HepG2 (cell line): Measurements from ENCODE around the gene C16orf90. TPM values are rescaled to one million over a fixed set of nuclear protein-coding genes. Genes with fewer than 3 reads are reported as not detected.

Experiments
- ATAC-seq: fragments of 200-7000 bp; cut with Tn5 transposase; 3 replicates; pipeline ENCODE4 v1.9.1; 2020; ENCODE audit warnings: mild to moderate bottlenecking, moderate library complexity
- BruUV-seq: library from RNA; stranded (reverse); fragments of 400-500 nt; replicated peaks from 2 replicates; lab custom pipeline; 2021; lab: Mats Ljungman, UMichigan
- CTCF ChIA-PET: fragments of 300-600 bp; formaldehyde crosslinking; extraction: SDS; loops from one replicate; lab custom pipeline; 2021; ENCODE audit warnings: low total read pairs, inconsistent platforms, low intra/inter-chr PET ratio; lab: Yijun Ruan, JAX
- POLR2A ChIA-PET: fragments of 350-600 bp; sonication (Branson Sonifier 250); formaldehyde crosslinking; loops from one replicate; lab custom pipeline; 2020; ENCODE audit warnings: antibody characterized with exemption, inconsistent platforms; lab: Yijun Ruan, JAX
- DNase-seq: peaks from one replicate; pipeline ENCODE4 v3.0.0-alpha.2; 2015; ENCODE audit warnings: low spot score
- FAIRE-seq: peaks from 3 replicates; lab custom pipeline; 2011; peaks lifted over from hg19 to GRCh38; lab: Jason Lieb, UNC
- H2AFZ ChIP-seq: one replicate; pipeline ENCODE4 v1.6.1; 2011; ENCODE audit warnings: low read length, inconsistent platforms
- H3K27ac ChIP-seq: fragments of 300-600 bp; 3 replicates; pipeline ENCODE4 v1.8.0; 2011; ENCODE audit warnings: mixed run types, mild to moderate bottlenecking, mixed read lengths, low read length, inconsistent platforms; ENCODE audit not compliant: insufficient read depth; ENCODE audit errors: extremely low read length
- H3K27me3 ChIP-seq, 2 experiments: fragments of 200-600 bp in 1 of 2; 2 replicates in 1 of 2; 3 replicates in 1 of 2; pipeline versions ENCODE4 v1.6.0 to v1.8.0; 2011; ENCODE audit warnings: low read length in 2 of 2, mild to moderate bottlenecking in 2 of 2, moderate library complexity in 2 of 2, inconsistent platforms in 1 of 2; ENCODE audit not compliant: insufficient read depth in 2 of 2, control insufficient read depth in 1 of 2
- H3K36me3 ChIP-seq, 2 experiments: fragments of 200-600 bp in 1 of 2; replicated peaks in 1 of 2; 2 replicates in 1 of 2; 3 replicates in 1 of 2; pipeline versions ENCODE4 v1.5.1 to v1.8.0; 2011; ENCODE audit warnings: low read length in 2 of 2, inconsistent platforms in 1 of 2; ENCODE audit not compliant: insufficient read depth in 2 of 2, control insufficient read depth in 1 of 2
- H3K4me1 ChIP-seq: 2 replicates; pipeline ENCODE4 v1.5.1; 2012; ENCODE audit warnings: low read length, inconsistent platforms; ENCODE audit not compliant: insufficient read depth
- H3K4me2 ChIP-seq: 2 replicates; pipeline ENCODE4 v1.6.0; 2011; ENCODE audit warnings: low read depth, low read length, inconsistent platforms
- H3K4me3 ChIP-seq, 3 experiments: fragments of 200-600 bp in 1 of 3; sonication (generic), shearing (Covaris generic) in 1 of 3; replicated peaks in 1 of 3; 2 replicates each; pipeline ENCODE4 v1.5.1; 2011 to 2016; ENCODE audit warnings: low read length in 3 of 3, inconsistent platforms in 2 of 3, low read depth in 2 of 3, mild to moderate bottlenecking in 2 of 3, control low read depth in 1 of 3, mixed read lengths in 1 of 3; ENCODE audit not compliant: insufficient read depth in 1 of 3
- H3K79me2 ChIP-seq: one replicate; pipeline ENCODE4 v1.6.1; 2011; ENCODE audit warnings: low read length, inconsistent platforms; ENCODE audit not compliant: insufficient read depth
- H3K9ac ChIP-seq: 2 replicates; pipeline ENCODE4 v1.6.0; 2011; ENCODE audit warnings: mild to moderate bottlenecking, low read depth, low read length, inconsistent platforms; ENCODE audit not compliant: insufficient read depth
- H3K9me3 ChIP-seq: 2 replicates; pipeline ENCODE4 v1.5.1; 2012; ENCODE audit warnings: mild to moderate bottlenecking, low read length
- H4K20me1 ChIP-seq: 2 replicates; pipeline ENCODE4 v1.6.0; 2011; ENCODE audit warnings: inconsistent platforms, mild to moderate bottlenecking, low read length, moderate library complexity; ENCODE audit not compliant: insufficient read depth
- FUBP1 ChIP-seq: sonication (generic); formaldehyde crosslinking; IDR thresholded peaks from 2 replicates; pipeline ENCODE4 v1.5.1; 2020; ENCODE audit warnings: missing genetic modification reagents, mild to moderate bottlenecking, borderline replicate concordance
- IRF9 ChIP-seq: sonication (generic); formaldehyde crosslinking; IDR thresholded peaks from 2 replicates; pipeline ENCODE4 v1.8.0; 2022; ENCODE audit warnings: missing genetic modification reagents, mild to moderate bottlenecking, borderline replicate concordance
- MAFF ChIP-seq: IDR thresholded peaks from 2 replicates; pipeline ENCODE4 v1.6.1; 2011; ENCODE audit warnings: low read depth, low read length, improper control_type of control experiment
- MAFK ChIP-seq, 2 experiments: IDR thresholded peaks in 1 of 2; conservative IDR thresholded peaks in 1 of 2; 2 replicates each; pipeline ENCODE4 v1.6.1; 2011; ENCODE audit warnings: improper control_type of control experiment in 2 of 2, low read length in 2 of 2
- ZFAT ChIP-seq: sonication (generic); formaldehyde crosslinking; conservative IDR thresholded peaks from 2 replicates; pipeline ENCODE4 v1.8.1; 2023; ENCODE audit warnings: missing genetic modification reagents, inconsistent platforms
- ZNF225 ChIP-seq: sonication (generic); formaldehyde crosslinking; IDR thresholded peaks from 2 replicates; pipeline ENCODE4 v1.4.0; 2020; ENCODE audit warnings: mild to moderate bottlenecking, missing genetic modification reagents
- ZNF563 ChIP-seq: sonication (generic); formaldehyde crosslinking; IDR thresholded peaks from 2 replicates; pipeline ENCODE4 v1.8.0; 2022; ENCODE audit warnings: mild to moderate bottlenecking, moderate library complexity, missing genetic modification reagents
- ZNF749 ChIP-seq: sonication (generic); formaldehyde crosslinking; IDR thresholded peaks from 2 replicates; pipeline ENCODE4 v1.8.0; 2022; ENCODE audit warnings: mild to moderate bottlenecking, missing genetic modification reagents, moderate library complexity, borderline replicate concordance
- ZSCAN12 ChIP-seq: sonication (generic); formaldehyde crosslinking; IDR thresholded peaks from 2 replicates; pipeline ENCODE4 v1.9.0; 2021; ENCODE audit warnings: mild to moderate bottlenecking, missing genetic modification reagents
- WGBS: methylation state at CpG from one replicate; pipeline ENCODE4 v1.1.6; 2017; ENCODE audit warnings: low lambda C conversion rate; 5-methylcytosine and 5-hydroxymethylcytosine counted together
- in situ Hi-C: cut with HindIII; loops from 2 replicates; pipeline ENCODE4 v1.10.0; 2017; ENCODE audit warnings: low pct_unique_long_range_greater_than_20kb; ENCODE audit not compliant: extremely low pct_ligation_motif_present
- intact Hi-C: fragments of 100-400 bp; cut with micrococcal nuclease; formaldehyde crosslinking; loops from one replicate; pipeline ENCODE4 v1.10.0; 2022; ENCODE audit not compliant: unreplicated experiment
- polyA plus RNA-seq, 8 experiments: library from polyadenylated mRNA; depleted of rRNA in 3 of 8; stranded (reverse) in 7 of 8; unstranded in 1 of 8; fragments of >200 nt; fragmentation: Illumina TruSeq in 4 of 8; extraction: Trizol in 4 of 8; gene quantifications; 2 replicates each; pipeline versions ENCODE4 v1.2.1 to v1.2.3, GENCODE V29; 2011 to 2016; ENCODE audit warnings: low read depth in 4 of 8, missing spikeins in 1 of 8, mixed read lengths in 1 of 8; ENCODE audit not compliant: insufficient read depth in 1 of 8
- total RNA-seq, 5 experiments: library from RNA; depleted of rRNA; stranded (reverse); fragments of >200 nt; fragmentation: Illumina TruSeq; extraction: Trizol; gene quantifications; 2 replicates each; pipeline ENCODE4 v1.2.3, GENCODE V29; 2016; ENCODE audit warnings: low read depth in 1 of 5
- TF ChIP-seq, protein P1 (sequence below): sonication (generic); formaldehyde crosslinking; IDR thresholded peaks from 2 replicates; pipeline ENCODE4 v1.8.1; 2023; ENCODE audit warnings: missing genetic modification reagents, inconsistent platforms, borderline replicate concordance

The C16orf90 gene
- total and polyA plus RNA-seq, 2 of the 13 experiments (the other 11 are each of a cell fraction or from before 2014, with no cell fraction given) = not detected

- Histone ChIP-seq H3K4me3 (no peak overlapping the region), H2AFZ (no peak overlapping the region), H3K27me3 (no peaks in the 10 kb centered on the region; a peak in 1 of 5 replicates), H3K4me2 (peak overlapping the region; percentile 91), H3K36me3 (peaks cover 0 to 4% of the 10 kb centered on the region in 2 experiments; a peak in 3 of 5 replicates), H3K9me3 (no peaks in the 10 kb centered on the region), H3K4me1 (peaks cover 58% of the 10 kb centered on the region), H3K9ac (no peak overlapping the region), H4K20me1 (peaks cover 55% of the 10 kb centered on the region), H3K79me2 (peaks cover 71% of the 10 kb centered on the region), H3K27ac (no peak overlapping the region)
- ATAC-seq = no peak
- peak; percentile 70 for TF ChIP-seq MAFF
- TF ChIP-seq, protein P1, sequence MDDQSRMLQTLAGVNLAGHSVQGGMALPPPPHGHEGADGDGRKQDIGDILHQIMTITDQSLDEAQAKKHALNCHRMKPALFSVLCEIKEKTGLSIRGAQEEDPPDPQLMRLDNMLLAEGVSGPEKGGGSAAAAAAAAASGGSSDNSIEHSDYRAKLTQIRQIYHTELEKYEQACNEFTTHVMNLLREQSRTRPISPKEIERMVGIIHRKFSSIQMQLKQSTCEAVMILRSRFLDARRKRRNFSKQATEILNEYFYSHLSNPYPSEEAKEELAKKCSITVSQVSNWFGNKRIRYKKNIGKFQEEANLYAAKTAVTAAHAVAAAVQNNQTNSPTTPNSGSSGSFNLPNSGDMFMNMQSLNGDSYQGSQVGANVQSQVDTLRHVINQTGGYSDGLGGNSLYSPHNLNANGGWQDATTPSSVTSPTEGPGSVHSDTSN = no peak
- peak; percentile 60 to 79 for TF ChIP-seq MAFK (conservative IDR thresholded peaks at IDR 0.05 in 1 of 2, IDR thresholded peaks at IDR 0.05 in 1 of 2; ENCODE audit: low read length in 2 of 2)
- no TSS peak for BruUV-seq
- in situ Hi-C loops (no loop called here), intact Hi-C loops (no loop called here)
- 88% methylated on average over 8 of the region's 8 CpGs for WGBS
- no peak for DNase-seq
- CTCF ChIA-PET = no interaction called here
- no peak for FAIRE-seq
- POLR2A ChIA-PET = no interaction called here
Observed at GRCh38 chr16:3460585-3460984, 34.7 kb downstream of the C16orf90 start.

DNA sequence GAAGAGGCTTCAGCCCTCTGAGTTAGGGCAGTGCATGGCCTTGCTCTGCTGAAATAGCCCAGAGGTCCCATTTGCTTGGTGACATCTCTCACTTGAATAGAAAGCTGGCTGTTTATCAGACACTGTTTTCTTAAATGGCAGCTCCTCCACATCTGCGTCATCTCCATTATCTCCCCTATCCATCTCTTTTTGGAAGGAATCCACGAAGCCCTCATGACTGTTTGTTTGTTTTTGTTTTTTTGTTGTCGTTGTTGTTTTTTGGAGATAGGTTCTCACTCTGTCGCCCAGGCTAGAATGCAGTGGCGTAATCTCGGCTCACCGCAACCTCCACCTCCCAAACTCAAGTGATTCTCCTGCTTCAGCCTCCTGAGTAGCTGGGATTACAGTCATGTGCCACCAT is 35.2 kb downstream of the C16orf90 start:
- Histone ChIP-seq H3K79me2 (peaks cover 66% of the 10 kb centered on the region), H4K20me1 (peaks cover 50% of the 10 kb centered on the region), H3K4me1 (peaks cover 60% of the 10 kb centered on the region), H3K4me3 (peak overlapping the region; percentile 74 to 93 (median 92); a peak in 4 of 6 replicates), H3K27me3 (no peaks in the 10 kb centered on the region; a peak in 1 of 5 replicates), H3K27ac (peak overlapping the region; percentile 91), H2AFZ (no peak overlapping the region), H3K4me2 (peak overlapping the region; percentile 91), H3K9me3 (no peaks in the 10 kb centered on the region), H3K36me3 (no peaks in the 10 kb centered on the region; a peak in 1 of 5 replicates), H3K9ac (peak overlapping the region; percentile 56; the same call in 1 of the 2 replicates)
- ATAC-seq (no peak), FAIRE-seq (no peak), DNase-seq (no peak)
- POLR2A ChIA-PET = no interaction called here
- in situ Hi-C loops = no loop called here
- intact Hi-C loops = no loop called here
- 83% methylated on average over 7 of the region's 7 CpGs for WGBS
- CTCF ChIA-PET = no interaction called here
- no TSS peak for BruUV-seq
- no peak for TF ChIP-seq FUBP1 (CRISPR knock-in tag)
- no peak for TF ChIP-seq ZFAT
- no peak for TF ChIP-seq ZNF749
- TF ChIP-seq, protein P1 = no peak
- TF ChIP-seq ZNF563 (CRISPR knock-in tag) = no peak
- TF ChIP-seq ZNF225 (CRISPR knock-in tag) = no peak
- no peak for TF ChIP-seq ZSCAN12 (CRISPR knock-in tag)
- no peak for TF ChIP-seq IRF9
